ENCODE measurements around the gene GCDH. TPM values are rescaled to one million over a fixed set of nuclear protein-coding genes. Genes with fewer than 3 reads are reported as not detected.
A peak's percentile ranks its signal among the peaks of the same experiment; 100 is the strongest.

GCDH gene
- total and polyA plus RNA-seq, 2 of the 8 experiments (the other 6 are each of a cell fraction or from before 2014, with no cell fraction given), result 67.3 to 89.4 TPM

DNA sequence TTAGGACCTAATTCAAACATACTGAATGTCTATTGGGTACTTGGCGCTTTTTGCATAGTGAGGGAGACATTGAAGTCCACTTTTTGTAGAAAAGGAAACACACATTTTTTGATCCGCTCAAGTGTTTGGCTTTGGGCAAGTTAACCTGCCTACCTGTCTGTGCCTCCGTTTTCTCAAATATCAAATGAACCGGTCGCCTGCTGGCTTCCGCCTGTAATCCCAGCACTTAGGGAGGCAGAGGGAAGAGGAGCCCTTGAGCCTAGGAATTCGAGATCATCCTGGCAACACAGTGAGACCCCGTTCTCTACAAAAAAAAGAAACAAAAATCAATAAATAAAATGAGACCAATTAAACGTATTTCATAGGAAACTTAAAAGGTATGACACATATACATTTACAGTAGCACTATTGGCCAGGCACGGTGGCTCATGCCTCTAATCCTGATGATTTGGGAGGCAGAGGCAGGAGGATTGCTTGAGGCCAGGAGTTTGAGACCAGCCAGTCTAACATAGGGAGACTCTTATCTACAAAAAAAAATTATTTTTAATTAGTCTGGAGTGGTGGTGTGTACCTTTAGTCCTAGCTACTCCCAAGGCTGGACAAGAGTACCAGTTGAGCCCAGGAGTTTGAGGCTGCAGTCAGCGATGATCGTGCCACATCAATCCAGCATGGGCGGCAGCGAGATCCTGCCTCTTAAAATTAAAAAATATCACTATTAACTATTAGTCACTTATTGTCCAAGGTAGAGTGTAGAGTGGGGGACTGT, 56.0 kb downstream of the GCDH start:
- Histone ChIP-seq H3K9me3 (ENCODE audit: insufficient read depth in 2 of 2, low read depth in 1 of 2, low read length in 1 of 2) (no peaks in the 10 kb centered on the region), H3K18ac (ENCODE audit: extremely low read depth, low read length) (no peak overlapping the region), H2AK5ac (ENCODE audit: low read depth, low read length) (no peak overlapping the region), H2BK15ac (ENCODE audit: low read length) (no peak overlapping the region), H3K56ac (replicated peaks; ENCODE audit: insufficient read length, low read depth, low read length) (no peak overlapping the region), H3K9ac (replicated peaks in 1 of 4; ENCODE audit: extremely low read depth in 1 of 4, low read depth in 3 of 4, low read length in 3 of 4) (peak overlapping the region; percentile 62 to 94 (median 86)), H2BK120ac (replicated peaks; ENCODE audit: low read depth, low read length) (no peak overlapping the region), H3K14ac (ENCODE audit: insufficient read length) (no peak overlapping the region), H3K4ac (replicated peaks; ENCODE audit: insufficient read length, low read depth, low read length) (no peak overlapping the region), H4K20me1 (replicated peaks in 1 of 2; ENCODE audit: control insufficient read depth in 1 of 2, insufficient read depth in 2 of 2, low read length in 2 of 2) (peaks cover 5% of the 10 kb centered on the region in 2 experiments), H3K4me1 (replicated peaks in 1 of 4; ENCODE audit: control insufficient read depth in 3 of 4, insufficient read depth in 4 of 4, low read length in 3 of 4) (peaks cover 0 to 3% (median under 1%) of the 10 kb centered on the region in 4 experiments; a peak in 1 of 7 replicates), H4K5ac (ENCODE audit: insufficient read length, low read depth, low read length) (no peak overlapping the region), H3K79me1 (ENCODE audit: low read depth, low read length) (peaks cover 2% of the 10 kb centered on the region; the same call in 1 of the 2 replicates), H2BK12ac (ENCODE audit: low read depth, low read length) (no peak overlapping the region), H3K27ac (ENCODE audit: low read depth, low read length) (peak overlapping the region; percentile 96; the same call in 1 of the 2 replicates), H3K36me3 (ENCODE audit: control insufficient read depth in 2 of 4, insufficient read depth in 4 of 4, low read length in 3 of 4) (peaks cover 27 to 66% (median 45%) of the 10 kb centered on the region in 4 experiments), H3K4me2 (ENCODE audit: insufficient read depth in 1 of 2, low read depth in 2 of 2, low read length in 2 of 2) (peak overlapping the region; percentile 79 to 80), H2BK5ac (ENCODE audit: low read depth, low read length) (peak overlapping the region; percentile 58; the same call in 1 of the 2 replicates), H3K79me2 (ENCODE audit: control insufficient read depth in 1 of 2, insufficient read depth in 2 of 2, low read length in 2 of 2) (peaks cover 0 to 19% of the 10 kb centered on the region in 2 experiments; a peak in 2 of 4 replicates), H4K8ac (ENCODE audit: extremely low read depth, insufficient read depth, low read length) (no peak overlapping the region), H3K4me3 (ENCODE audit: extremely low read depth in 1 of 4, insufficient read depth in 2 of 4, low read depth in 3 of 4, low read length in 4 of 4) (peak overlapping the region; percentile 77 to 93 (median 90)), H4K91ac (replicated peaks; ENCODE audit: insufficient read length, low read length) (no peak overlapping the region), H2BK20ac (ENCODE audit: low read length) (no peak overlapping the region), H3K23ac (ENCODE audit: insufficient read length) (no peak overlapping the region), H3K23me2 (ENCODE audit: low read depth, low read length) (no peaks in the 10 kb centered on the region), H3K27me3 (replicated peaks in 1 of 4; ENCODE audit: control insufficient read depth in 3 of 4, extremely low read depth in 1 of 4, insufficient read depth in 3 of 4, low read length in 3 of 4) (no peaks in the 10 kb centered on the region), H2AFZ (ENCODE audit: low read length) (no peak overlapping the region)
- no peak for DNase-seq (ENCODE audit: low read depth in 1 of 2, low spot score in 2 of 2)
- TF ChIP-seq SP2 (IDR thresholded peaks at IDR 0.05; ENCODE audit: low read length) (no peak), POLR2AphosphoS5 (IDR thresholded peaks at IDR 0.05; ENCODE audit: low read depth, low read length) (peak; percentile 43; the same call in 1 of the 2 replicates)
- TF ChIP-seq, protein P1, sequence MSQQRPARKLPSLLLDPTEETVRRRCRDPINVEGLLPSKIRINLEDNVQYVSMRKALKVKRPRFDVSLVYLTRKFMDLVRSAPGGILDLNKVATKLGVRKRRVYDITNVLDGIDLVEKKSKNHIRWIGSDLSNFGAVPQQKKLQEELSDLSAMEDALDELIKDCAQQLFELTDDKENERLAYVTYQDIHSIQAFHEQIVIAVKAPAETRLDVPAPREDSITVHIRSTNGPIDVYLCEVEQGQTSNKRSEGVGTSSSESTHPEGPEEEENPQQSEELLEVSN (IDR thresholded peaks at IDR 0.05), result no peak
- FAIRE-seq, result no peak
- ChIA-PET POLR2A (ENCODE audit: partially characterized antibody) (interaction anchor here (0.6 to 4.0 kb wide), 25 partner anchors 8 to 210 kb away, joined by 3 to 43 read pairs (median 6); partner anchors contain the start of genes CALR, DNASE2, FARSA and GADD45GIP1), CTCF (ENCODE audit: partially characterized antibody) (interaction anchor here (0.9 to 2.2 kb wide), 3 partner anchors 18 to 147 kb away, joined by 3 to 5 read pairs (median 4); no protein-coding TSS in a partner anchor)
- WGBS, 2 experiments (ENCODE audit: extremely low coverage in 1 of 2, insufficient coverage in 1 of 2, insufficient read length in 1 of 2, insufficient replicate concordance in 2 of 2, low coverage in 1 of 2, low lambda C conversion rate in 2 of 2, missing lambda C conversion rate in 1 of 2), result 61% methylated on average over 14 of the region's 14 CpGs; no CpG with 5 or more reads in 1 of the 2 experiments
